ELR (cell line): ENCODE data around the gene NEK2.
"Not testable (repeated sequence)": the region's sequence is repeated elsewhere in the genome, so short reads cannot be mapped to it uniquely, and the experiment has no call there.

Experiments
- DNase-seq: peaks from one replicate; pipeline ENCODE4 v3.0.0-alpha.2; 2015; ENCODE audit warnings: low read depth

The NEK2 gene

DNA sequence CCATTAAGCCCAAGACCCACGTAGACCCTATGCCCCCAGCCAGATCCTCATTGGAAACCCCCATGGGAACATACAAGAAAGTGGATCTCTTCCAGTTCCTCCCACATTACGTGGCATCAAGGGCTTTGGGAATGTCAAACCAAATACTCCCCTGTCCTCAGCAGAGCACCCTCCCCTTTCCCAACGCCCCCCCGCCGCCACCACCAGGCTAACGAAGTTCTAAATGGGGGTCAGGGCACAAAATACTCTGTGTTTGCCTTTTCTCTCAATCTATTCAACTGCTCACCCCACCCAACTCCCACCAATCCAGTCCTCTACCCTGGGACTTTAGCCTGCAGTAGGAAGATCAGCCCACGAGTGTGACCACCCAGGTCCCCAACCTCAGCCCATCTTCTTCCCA lies 24.5 kb downstream of the NEK2 start:
- no peak for DNase-seq

GRCh38 chr1:211648980-211649934 lies 26.2 kb downstream of the NEK2 start:
- peak; percentile 55 for DNase-seq

GRCh38 chr1:211648336-211648735 lies 27.1 kb downstream of the NEK2 start:
- DNase-seq: peak; percentile 71

DNA sequence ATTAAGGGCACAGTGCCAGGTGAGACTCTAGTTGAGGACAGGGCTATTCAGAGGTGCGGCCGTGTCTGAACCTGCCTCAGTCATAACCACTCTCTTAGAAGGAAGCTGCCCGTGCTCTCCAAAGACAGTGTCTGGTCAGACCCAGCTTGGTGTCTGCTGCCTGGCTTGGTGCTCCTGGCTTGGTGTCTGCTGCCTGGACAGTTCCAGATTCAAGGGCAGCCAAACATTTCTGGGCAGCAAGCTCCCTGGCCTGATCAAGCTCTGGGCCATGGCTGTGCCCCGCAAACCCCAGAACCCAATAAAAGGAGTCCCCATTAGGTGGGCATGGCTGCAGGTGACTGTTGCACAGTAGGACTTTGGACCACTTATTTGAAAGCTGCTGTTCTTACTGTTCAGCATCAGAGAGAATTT lies 27.7 kb downstream of the NEK2 start:
- DNase-seq: no peak

DNA sequence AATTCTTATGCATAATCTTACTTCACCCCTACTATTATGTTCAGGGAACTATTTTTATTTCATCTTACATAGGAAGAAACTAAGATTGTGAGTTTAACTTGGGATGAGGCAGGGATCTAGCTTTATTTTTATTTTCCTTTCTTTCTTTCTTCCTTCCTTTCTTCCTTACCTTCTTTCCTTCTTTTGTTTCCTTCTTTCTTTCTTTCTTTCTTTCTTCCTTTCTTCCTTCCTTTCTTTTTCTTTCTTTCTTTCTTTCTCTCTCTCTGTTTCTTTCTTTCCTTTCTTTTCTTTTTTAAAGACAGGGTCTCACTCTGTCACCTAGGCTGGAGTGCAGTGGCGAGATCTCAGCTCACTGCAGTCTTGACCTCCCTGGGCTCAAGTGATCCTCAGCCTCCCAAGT lies 28.9 kb downstream of the NEK2 start:
- no peak for DNase-seq

GRCh38 chr1:211645601-211646000 lies 29.8 kb downstream of the NEK2 start:
- not testable (repeated sequence) for DNase-seq

DNA sequence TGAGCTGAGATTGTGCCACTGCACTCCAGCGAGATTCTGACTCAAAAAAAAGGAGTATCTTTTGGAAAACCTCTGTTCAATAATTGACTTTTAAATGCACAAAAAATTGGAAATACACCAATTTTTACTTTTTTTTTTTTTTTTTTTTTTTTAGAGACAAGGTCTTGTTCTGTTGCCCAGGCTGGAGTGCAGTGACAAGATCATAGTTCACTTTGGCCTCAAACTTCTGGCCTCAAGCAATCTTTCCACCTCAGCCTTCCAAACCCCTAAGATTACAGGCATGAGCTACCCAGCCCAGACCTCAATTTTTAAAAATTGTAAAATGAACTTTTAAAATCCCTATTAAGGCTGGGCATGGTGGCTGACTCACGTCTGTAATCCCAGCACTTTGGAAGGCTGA lies 30.8 kb downstream of the NEK2 start:
- no peak for DNase-seq

- no peak for DNase-seq
These were observed 31.9 kb downstream of the NEK2 start for GRCh38 chr1:211643324-211644212.

GRCh38 chr1:211642870-211643269 lies 32.6 kb downstream of the NEK2 start:
- no peak for DNase-seq

GRCh38 chr1:211641942-211642341 lies 33.5 kb downstream of the NEK2 start:
- DNase-seq: no peak

DNA sequence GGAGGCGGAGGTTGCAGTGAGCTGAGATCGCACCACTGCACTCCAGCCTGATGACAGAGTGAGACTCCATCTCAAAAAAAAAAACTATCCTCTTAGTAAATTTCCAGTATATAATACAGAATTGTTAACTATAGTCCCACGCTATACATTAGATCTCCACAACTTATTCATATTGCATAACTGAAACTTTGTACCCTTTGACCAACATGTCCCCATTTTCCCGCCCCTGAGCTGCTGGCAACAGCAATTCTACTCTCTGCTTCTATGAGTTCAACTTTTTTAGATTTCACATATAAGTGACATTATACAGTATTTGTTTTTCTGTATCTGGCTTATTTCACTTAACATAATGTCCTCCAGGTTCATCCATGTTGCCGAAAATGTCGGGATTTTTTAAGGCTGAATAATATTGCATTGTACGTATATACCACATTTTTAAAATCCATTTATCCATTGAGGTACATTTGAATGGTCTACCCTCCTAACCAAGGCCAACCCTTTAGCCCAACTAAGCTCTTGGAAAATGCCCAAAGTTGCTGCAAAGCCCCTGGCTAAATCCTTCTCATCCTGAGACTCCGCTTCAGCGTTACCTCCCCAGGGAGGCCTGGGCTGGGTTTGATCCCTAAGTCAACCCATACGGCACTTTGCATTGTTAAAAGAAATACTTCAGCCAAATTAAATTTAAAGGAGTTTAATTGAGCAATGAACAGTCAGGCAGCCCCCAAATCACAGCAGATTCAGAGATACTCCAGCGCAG lies 34.2 kb downstream of the NEK2 start:
- DNase-seq: no peak

GRCh38 chr1:211640301-211640630 lies 35.2 kb downstream of the NEK2 start:
- no peak for DNase-seq

DNA sequence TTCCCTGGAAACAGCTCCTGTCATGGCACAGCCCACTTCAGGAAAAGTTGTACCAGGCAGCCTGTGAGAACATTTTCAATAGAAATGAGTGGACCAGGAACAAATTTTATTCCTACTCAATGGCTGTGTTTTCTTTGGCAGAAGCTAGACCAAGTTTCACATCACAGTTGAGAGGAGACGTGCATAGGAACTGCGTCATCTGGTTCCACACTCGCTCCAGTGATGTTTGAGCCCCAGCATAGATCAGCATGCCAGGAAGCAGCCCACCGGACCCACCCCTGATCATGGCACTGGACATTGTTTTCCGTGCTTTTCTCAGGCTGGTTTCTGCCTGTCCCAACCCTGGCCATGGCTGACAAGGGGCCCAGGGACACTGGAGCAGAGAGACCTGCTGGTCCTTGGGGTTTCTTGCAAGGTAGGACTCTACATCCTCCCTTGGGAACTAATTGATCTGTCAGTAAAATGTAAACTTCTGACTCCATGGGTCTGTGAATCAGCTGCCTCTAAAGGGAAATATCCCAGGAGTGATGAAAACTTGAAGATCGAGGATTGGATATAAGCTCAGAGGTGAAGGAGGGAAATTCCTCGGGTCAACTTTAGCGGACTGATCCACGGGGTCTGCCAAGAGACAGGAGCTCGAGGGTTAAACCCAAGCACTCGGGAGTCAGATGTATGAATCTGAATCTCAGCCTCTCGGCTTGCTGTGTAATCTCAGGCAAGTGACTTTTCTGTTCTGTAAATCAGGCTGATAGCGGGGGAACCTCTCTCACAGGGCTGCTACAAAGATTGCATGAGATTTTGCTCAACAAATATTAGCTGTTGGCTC lies 35.7 kb downstream of the NEK2 start:
- peak; percentile 94 for DNase-seq

- no peak for DNase-seq
These were observed 36.7 kb downstream of the NEK2 start for GRCh38 chr1:211638689-211639101.

DNA sequence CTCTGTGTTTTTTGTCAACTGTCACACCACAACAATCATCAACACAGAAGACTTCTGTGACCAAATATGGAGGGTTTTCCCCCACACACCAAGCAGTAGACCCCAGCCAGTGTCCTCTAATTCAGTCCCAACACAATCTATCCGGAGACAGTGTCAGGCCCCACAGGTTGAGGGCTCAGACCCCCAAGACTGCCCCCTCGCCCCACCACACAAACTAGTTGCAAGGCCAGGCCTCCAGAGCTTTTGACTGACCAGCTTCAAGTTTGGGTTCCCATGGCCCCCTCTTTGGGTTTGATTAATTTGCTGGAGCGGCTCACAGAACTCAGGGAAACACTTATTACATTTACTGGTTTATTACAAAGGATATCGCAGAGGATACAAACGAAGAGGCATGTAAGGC lies 37.2 kb downstream of the NEK2 start:
- no peak for DNase-seq

GRCh38 chr1:211637066-211637465 lies 38.4 kb downstream of the NEK2 start:
- DNase-seq: no peak

- DNase-seq: peak; percentile 90
These were observed 38.8 kb downstream of the NEK2 start for GRCh38 chr1:211636575-211637029.

DNA sequence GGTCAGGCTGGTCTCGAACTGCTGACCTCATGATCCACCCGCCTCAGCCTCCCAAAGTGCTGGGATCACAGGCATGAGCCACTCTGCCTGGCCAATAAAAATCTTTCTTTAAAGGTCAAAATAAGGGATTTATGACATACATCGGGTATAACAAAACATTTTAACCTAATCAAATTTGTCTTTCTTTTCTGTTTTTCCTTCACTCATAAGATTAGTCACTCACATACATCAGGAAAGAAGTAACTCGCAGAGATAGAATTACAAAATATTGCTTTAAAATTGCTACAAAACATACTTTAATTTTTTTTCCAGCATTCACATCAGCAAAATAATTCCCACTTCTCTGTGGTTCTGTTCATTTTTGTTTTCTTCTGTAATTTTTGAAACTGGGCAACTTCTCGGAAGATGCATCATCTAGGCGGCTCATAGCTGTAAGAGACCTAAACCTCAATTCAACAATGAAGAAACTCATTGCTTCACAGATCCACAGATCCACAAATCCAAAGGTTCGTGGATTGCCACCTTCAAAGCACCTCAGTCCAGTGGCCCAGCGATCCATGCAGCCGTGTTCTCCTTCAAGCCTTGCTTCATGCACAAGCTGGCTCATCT lies 39.7 kb downstream of the NEK2 start:
- peak; percentile 30 for DNase-seq

GRCh38 chr1:211634931-211635330 lies 40.5 kb downstream of the NEK2 start:
- no peak for DNase-seq

DNA sequence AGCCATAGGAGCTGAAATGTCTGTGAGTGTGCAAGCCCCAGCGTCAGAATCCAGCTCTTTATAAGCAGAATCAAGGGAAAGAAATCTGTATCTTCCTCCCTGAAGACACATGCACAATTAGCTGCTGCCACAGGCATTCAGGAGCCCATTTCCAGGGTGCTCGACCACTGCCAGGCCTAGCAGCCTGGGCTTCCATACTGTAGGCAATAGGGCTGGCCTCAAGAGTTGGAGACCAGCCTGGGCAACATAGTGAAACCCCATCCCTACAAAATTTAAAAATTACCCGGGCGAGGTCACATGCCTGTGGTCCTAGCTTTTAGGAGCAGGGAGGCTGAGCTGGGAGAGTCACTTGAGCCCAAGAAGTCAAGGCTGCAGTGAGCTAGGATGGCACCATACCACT lies 41.0 kb downstream of the NEK2 start:
- no peak for DNase-seq

DNA sequence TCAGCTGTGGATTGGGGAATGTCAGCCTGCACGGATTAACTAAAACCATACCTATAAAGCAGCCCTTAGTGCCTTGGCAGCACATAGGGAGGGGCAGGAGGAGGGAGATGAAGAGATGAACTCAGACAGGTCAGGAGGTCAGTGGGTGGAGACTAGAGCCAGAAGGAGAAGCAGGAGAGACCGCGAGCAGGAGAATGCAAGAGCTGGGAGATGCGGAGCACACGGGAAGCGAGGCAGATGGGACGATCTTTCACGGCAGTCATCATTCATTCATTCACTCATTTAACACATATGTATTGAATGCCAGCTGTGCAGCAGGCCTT lies 41.9 kb downstream of the NEK2 start:
- DNase-seq: no peak
